Activated CD8-positive, alpha-beta memory T cell treated with anti-CD3 and anti-CD28 coated beads, Interleukin-2, amount 50 U/mL, for 24 hours (primary cell): ENCODE results near the gene MICAL3.
"Not testable (repeated sequence)": the region's sequence is repeated elsewhere in the genome, so short reads cannot be mapped to it uniquely, and the experiment has no call there.

Source experiments
- DNase-seq: peaks from one replicate; pipeline ENCODE4 v3.0.0-alpha.2; 2020; ENCODE audit errors: extremely low read depth

MICAL3 gene

DNA sequence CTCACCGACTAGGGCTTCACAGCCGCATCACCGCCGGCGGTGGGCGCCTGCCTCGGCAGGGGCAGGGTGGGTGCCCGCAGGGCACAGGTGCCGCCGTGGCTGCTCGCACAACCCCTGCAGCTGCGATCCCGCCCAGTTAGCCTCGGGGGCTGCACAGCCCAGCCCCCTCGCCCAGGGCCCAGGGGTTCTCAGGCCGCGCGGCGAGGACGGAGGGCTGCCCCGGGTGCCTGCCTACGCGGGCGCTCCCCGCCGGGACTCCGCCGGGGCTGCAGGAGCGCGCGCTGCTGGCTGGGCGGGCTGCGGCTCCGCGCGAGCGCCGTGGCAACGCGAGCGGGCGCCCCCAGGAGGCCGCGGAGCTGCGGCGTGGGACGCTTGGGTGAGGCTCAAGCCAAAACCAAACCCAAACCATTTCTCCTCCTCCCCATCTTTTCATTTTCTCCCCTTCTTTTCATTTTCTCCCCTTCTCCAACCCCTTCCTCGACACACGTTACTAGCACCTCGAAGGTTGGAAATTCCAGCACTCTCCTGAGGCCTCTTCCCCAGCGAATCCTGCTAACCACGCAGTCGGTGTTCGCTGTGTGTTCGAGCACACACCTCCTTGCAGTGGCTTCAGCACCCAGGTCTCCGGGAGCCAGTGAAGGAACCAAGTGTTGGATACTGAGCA is at the start of gene MICAL3:
Gene MICAL3, minus strand, starts transcription at position 286 of the 664 bp plus-strand sequence. CDS start 117,749 bp downstream, outside the sequence.
- DNase-seq = peak; percentile 6

- not testable (repeated sequence) for DNase-seq
Measured at GRCh38 chr22:18073927-18074326, 49.6 kb upstream of the MICAL3 start.

DNA sequence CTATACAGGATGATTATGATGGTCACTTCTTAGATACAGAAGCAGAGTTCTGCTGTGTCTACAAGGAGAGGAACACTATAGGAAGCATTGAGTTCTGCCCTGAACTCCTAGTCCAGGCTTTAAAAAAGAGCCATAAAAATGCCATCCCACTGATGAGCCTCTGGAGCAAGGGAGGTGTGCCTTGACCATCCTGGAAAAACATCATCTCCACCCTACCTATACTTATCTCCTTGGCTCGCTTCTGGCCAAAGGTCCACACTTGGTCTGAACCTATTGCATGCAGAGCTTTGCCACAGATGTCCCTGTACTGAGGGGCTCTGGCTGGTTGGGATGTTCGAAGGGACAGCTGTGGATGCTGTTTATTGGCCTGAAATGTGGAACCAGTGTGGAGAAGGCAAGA is 49.1 kb upstream of the MICAL3 start:
- DNase-seq = no peak

- no peak for DNase-seq
Measured at GRCh38 chr22:18071968-18072310, 47.6 kb upstream of the MICAL3 start.

DNA sequence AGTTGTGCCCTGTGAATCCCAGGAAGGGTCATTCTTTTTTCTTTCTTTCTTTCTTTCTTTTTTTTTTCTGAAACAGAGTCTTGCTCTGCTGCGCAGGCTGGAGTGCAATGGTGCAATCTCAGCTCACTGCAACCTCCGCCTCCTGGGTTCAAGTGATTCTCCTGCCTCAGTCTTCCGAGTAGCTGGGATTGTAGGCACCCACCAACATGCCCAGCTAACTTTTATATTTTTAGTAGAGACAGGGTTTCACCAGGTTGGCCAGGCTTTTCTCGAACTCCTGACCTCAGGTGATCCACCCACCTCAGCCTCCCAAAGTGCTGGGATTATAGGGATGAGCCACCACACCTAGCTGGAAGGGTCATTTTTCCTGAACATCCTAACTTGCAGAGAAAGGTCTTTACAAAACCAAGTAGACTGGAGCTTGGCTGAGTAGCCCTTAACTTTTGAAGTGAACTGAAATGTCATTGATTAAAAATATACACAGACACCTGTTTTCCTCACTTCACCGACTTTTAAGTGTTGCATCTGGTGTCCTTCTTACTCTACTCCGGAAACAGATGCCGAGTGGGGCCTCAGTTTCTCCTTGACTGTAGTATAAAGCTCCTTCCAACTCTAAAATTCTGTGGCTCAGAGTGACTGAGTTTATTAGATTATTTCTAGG is 47.1 kb upstream of the MICAL3 start:
- DNase-seq = not testable (repeated sequence)

- DNase-seq = no peak
Measured at GRCh38 chr22:18070556-18071306, 46.4 kb upstream of the MICAL3 start.

GRCh38 chr22:18070041-18070440 is 45.7 kb upstream of the MICAL3 start:
- DNase-seq = no peak

DNA sequence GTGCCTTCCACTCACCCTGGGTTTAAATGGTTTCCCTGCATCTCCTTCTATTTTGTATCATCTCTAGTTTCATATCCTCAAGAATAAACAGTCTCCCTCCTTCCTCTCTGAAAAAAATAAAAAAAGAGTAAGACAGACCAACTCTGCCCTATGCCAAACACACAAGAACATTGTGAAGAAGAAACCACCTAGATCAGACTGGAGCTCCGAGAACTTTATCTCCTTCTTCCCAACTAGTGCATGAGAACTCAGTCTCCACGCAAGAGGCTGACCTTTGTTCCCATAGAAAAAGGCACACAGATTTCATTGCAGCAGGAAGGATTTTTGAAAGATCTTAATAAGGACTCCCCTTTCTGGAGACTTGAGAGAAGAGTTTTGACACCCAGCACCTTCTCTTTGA is 44.7 kb upstream of the MICAL3 start:
- no peak for DNase-seq

DNA sequence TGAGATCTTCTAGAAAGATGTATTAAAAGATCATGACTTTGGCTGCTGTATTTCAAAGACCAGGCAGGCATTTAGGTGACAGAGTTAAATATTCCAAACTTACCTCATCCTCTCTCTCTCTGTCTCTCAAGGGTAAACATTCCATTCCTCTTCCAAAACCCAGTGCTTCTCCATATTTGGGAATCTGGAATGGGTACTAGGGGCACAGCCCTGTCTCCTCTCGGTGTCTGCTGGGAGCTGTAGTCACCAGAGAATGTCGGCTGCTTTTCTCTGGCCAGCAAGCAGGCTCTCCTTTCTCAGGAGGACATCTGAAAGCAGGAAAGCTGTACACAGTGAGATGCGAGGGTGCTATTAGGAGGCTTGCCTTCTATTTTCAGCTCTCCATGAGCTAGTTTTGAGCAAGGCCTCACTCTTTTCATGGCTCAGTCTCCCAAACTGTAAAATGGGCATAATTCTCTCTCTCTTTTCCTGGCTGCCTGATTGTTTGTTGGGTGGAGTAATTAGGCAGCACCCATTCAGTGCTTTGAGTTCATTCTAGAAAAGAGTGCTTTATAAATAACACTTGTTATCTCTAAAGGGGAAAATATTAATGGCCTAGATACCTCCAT is 44.1 kb upstream of the MICAL3 start:
- DNase-seq = no peak

- no peak for DNase-seq
Measured at GRCh38 chr22:18067548-18068341, 43.4 kb upstream of the MICAL3 start.

GRCh38 chr22:18067121-18067520 is 42.8 kb upstream of the MICAL3 start:
- no peak for DNase-seq

DNA sequence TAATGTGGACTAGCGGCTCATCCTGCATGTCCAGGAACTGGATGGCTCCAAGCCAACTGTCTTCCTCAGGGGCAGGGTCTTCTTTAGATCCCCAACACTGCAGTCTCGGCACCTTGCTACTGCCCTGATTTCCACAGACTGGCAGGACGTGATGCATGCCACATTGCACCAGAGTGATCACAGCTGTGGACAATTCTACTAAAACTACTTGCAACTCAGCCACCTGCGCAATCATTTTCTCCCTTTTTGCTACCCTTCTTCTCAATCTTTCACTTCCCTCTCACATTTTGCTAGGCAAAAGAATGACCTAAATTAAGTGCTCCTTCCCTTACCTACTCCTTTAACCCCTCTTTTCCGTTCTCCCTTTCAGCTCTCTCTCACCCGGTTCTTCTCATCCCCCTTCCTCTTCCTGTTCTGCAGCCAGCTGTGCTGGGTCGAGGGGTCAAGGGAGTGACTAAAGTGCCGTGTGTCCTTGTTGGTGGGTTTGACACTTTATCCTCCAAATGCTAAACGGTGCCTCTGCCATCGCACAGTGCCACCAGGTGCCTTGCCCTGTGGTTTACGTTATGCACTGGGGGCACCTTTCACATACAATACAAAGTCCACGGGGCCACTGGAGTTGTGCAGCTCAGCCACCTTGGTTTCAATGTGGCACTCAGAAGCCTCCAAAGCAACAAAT is 42.0 kb upstream of the MICAL3 start:
- DNase-seq = no peak

- no peak for DNase-seq
Measured at GRCh38 chr22:18065256-18065655, 40.9 kb upstream of the MICAL3 start.

DNA sequence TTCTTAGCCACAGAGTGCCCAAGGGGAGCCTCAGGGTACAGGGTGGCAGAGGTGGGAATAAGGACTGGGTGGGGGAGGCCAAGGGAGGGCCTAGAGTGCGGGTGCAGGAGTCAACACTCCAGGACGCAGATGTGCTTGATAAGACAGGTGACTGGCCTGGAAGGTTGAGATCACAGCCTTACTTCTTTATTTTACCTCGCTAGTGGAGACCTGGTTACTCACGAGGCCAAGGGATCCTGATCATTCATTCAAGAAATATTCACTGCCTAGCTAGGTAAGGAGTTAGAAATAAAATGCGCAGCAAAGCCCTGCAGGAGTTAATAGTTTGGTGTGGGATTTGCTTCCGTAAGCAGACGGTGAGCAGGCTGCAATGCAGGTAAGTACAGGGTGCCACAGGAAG is 40.3 kb upstream of the MICAL3 start:
- DNase-seq = no peak

DNA sequence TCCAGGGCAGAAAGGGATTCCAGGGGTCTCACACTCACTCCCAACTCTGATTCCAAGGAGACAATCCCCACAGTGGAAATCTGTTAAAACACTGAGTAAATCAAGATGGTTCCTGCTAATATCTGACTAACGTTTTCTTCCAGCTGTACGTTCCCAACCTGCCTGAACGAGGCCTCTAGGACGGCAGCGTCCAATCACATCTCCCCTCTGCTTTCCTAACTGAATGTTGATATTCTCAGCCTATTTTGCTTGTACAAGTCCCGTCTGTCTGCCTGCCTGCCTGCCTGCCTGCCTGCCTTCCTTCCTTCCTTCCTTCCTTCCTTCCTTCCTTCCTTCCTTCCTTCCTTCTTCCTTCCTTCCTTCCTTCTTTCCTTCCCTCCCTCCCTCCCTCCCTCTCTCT is 39.4 kb upstream of the MICAL3 start:
- DNase-seq = not testable (repeated sequence)

GRCh38 chr22:18063306-18063705 is 38.9 kb upstream of the MICAL3 start:
- no peak for DNase-seq

DNA sequence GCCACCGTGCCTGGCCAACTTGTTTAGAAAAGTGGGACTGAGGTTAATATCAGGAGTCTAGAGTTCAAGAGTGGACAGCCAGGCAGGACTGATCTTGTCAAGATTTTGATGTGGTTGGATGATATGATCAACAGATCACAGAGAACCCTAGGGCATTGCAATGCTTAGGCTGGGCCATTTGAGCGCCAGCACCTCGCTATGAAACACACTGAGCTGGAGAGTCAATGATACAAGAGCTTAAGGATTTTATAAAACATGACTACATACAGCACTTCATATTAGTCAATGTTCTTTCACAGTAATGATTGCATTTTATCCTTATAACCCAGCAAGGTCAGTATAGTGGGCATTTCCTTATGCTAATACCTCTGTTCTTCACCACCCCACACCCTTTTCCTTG is 38.1 kb upstream of the MICAL3 start:
- no peak for DNase-seq

GRCh38 chr22:18060646-18061620 is 36.6 kb upstream of the MICAL3 start:
- no peak for DNase-seq

GRCh38 chr22:18059991-18060390 is 35.6 kb upstream of the MICAL3 start:
- DNase-seq = no peak

- DNase-seq = no peak
Measured at GRCh38 chr22:18059473-18059872, 35.1 kb upstream of the MICAL3 start.
